T-helper 2 cell treated with Interferon-gamma antibody and Interleukin-4, amounts not matched to agents 5 μg/mL and 100 μg/mL, for 36 hours (primary cell): ENCODE measurements around the gene FAM149B1.
"Not testable (repeated sequence)": the region's sequence is repeated elsewhere in the genome, so short reads cannot be mapped to it uniquely, and the experiment has no call there.

Experiments used
- DNase-seq: peaks from one replicate; pipeline ENCODE4 v3.0.0; 2021; ENCODE audit warnings: low spot score
- H3K27ac Mint-ChIP-seq: one replicate; pipeline ENCODE4 v1.8.0; 2021; ENCODE audit warnings: mild to moderate bottlenecking, mixed read lengths
- H3K27me3 Mint-ChIP-seq: one replicate; pipeline ENCODE4 v1.8.0; 2021; ENCODE audit warnings: low read depth, mixed read lengths
- H3K36me3 Mint-ChIP-seq: one replicate; pipeline ENCODE4 v1.8.0; 2021; ENCODE audit warnings: low read depth, mixed read lengths
- H3K4me1 Mint-ChIP-seq: one replicate; pipeline ENCODE4 v1.8.0; 2021; ENCODE audit warnings: low read depth, mixed read lengths
- H3K4me3 Mint-ChIP-seq: one replicate; pipeline ENCODE4 v1.8.0; 2022; ENCODE audit warnings: mild to moderate bottlenecking, moderate library complexity, mixed read lengths
- H3K9me3 Mint-ChIP-seq: one replicate; pipeline ENCODE4 v1.8.0; 2021; ENCODE audit warnings: mixed read lengths

The FAM149B1 gene

GRCh38 chr10:73252445-73253224, 84.7 kb downstream of the FAM149B1 start, which contains the start of gene MRPS16:
MRPS16 (minus strand) TSS chr10:73252644; CDS start chr10:73252482, 162 bp downstream.
- Mint-ChIP-seq H3K36me3 (peaks cover 40% of the 10 kb centered on the region), H3K27me3 (no peaks in the 10 kb centered on the region), H3K4me3 (peak within 1 kb of the TSS; percentile 100), H3K4me1 (peaks cover 29% of the 10 kb centered on the region), H3K27ac (peak within 1 kb of the TSS; percentile 95), H3K9me3 (no peaks in the 10 kb centered on the region)
- DNase-seq, result peak; percentile 92

- H3K9me3 Mint-ChIP-seq, result no peaks in the 10 kb centered on the region
- DNase-seq, result no peak
- peak overlapping the region; percentile 100 for H3K4me3 Mint-ChIP-seq
- no peaks in the 10 kb centered on the region for H3K27me3 Mint-ChIP-seq
- peak overlapping the region; percentile 95 for H3K27ac Mint-ChIP-seq
- H3K4me1 Mint-ChIP-seq, result peaks cover 23% of the 10 kb centered on the region
- peaks cover 35% of the 10 kb centered on the region for H3K36me3 Mint-ChIP-seq
Observed at GRCh38 chr10:73253225-73253555, 85.3 kb downstream of the FAM149B1 start.

GRCh38 chr10:73258612-73259011, 90.7 kb downstream of the FAM149B1 start:
- H3K36me3 Mint-ChIP-seq, DNase-seq, H3K9me3 Mint-ChIP-seq, H3K27me3 Mint-ChIP-seq, H3K27ac Mint-ChIP-seq, H3K4me1 Mint-ChIP-seq, H3K4me3 Mint-ChIP-seq: not testable (repeated sequence)

- Mint-ChIP-seq H3K9me3 (peaks cover 6% of the 10 kb centered on the region), H3K27ac (no peak overlapping the region), H3K4me1 (peaks cover 6% of the 10 kb centered on the region), H3K4me3 (no peak overlapping the region), H3K27me3 (peaks cover 10% of the 10 kb centered on the region), H3K36me3 (no peaks in the 10 kb centered on the region)
- DNase-seq, result no peak
Observed at GRCh38 chr10:73261362-73261995, 93.6 kb downstream of the FAM149B1 start.

- no peak overlapping the region for H3K27ac Mint-ChIP-seq
- peaks cover 6% of the 10 kb centered on the region for H3K4me1 Mint-ChIP-seq
- no peak for DNase-seq
- H3K27me3 Mint-ChIP-seq, result peaks cover 10% of the 10 kb centered on the region
- H3K9me3 Mint-ChIP-seq, result peaks cover 6% of the 10 kb centered on the region
- H3K4me3 Mint-ChIP-seq, result no peak overlapping the region
- no peaks in the 10 kb centered on the region for H3K36me3 Mint-ChIP-seq
Observed at GRCh38 chr10:73262105-73262730, 94.3 kb downstream of the FAM149B1 start.

- Mint-ChIP-seq H3K36me3 (no peaks in the 10 kb centered on the region), H3K27ac (no peak overlapping the region), H3K27me3 (peaks cover 13% of the 10 kb centered on the region), H3K9me3 (peaks cover 6% of the 10 kb centered on the region), H3K4me3 (no peak overlapping the region), H3K4me1 (peaks cover 6% of the 10 kb centered on the region)
- DNase-seq, result no peak
Observed at GRCh38 chr10:73262880-73263555, 95.1 kb downstream of the FAM149B1 start.

- H3K27me3 Mint-ChIP-seq, result peaks cover 20% of the 10 kb centered on the region
- no peak overlapping the region for H3K27ac Mint-ChIP-seq
- DNase-seq, result no peak
- H3K9me3 Mint-ChIP-seq, result peaks cover 5% of the 10 kb centered on the region
- H3K4me3 Mint-ChIP-seq, result no peak overlapping the region
- peaks cover 6% of the 10 kb centered on the region for H3K4me1 Mint-ChIP-seq
- H3K36me3 Mint-ChIP-seq, result no peaks in the 10 kb centered on the region
Observed at GRCh38 chr10:73263693-73264347, 95.9 kb downstream of the FAM149B1 start.

- Mint-ChIP-seq H3K27ac (no peak overlapping the region), H3K27me3 (peaks cover 20% of the 10 kb centered on the region), H3K4me1 (peaks cover 6% of the 10 kb centered on the region), H3K36me3 (no peaks in the 10 kb centered on the region), H3K4me3 (no peak overlapping the region), H3K9me3 (no peaks in the 10 kb centered on the region)
- no peak for DNase-seq
Observed at GRCh38 chr10:73264423-73264822, 96.5 kb downstream of the FAM149B1 start.

GRCh38 chr10:73281097-73281496, 113.2 kb downstream of the FAM149B1 start:
- Mint-ChIP-seq H3K36me3 (no peaks in the 10 kb centered on the region), H3K27me3 (peaks cover 6% of the 10 kb centered on the region), H3K9me3 (no peaks in the 10 kb centered on the region), H3K4me1 (no peaks in the 10 kb centered on the region), H3K4me3 (no peak overlapping the region), H3K27ac (no peak overlapping the region)
- no peak for DNase-seq

GRCh38 chr10:73287441-73287840, 119.5 kb downstream of the FAM149B1 start:
- Mint-ChIP-seq H3K4me3 (no peak overlapping the region), H3K9me3 (peaks cover 8% of the 10 kb centered on the region), H3K36me3 (no peaks in the 10 kb centered on the region), H3K4me1 (no peaks in the 10 kb centered on the region), H3K27me3 (no peaks in the 10 kb centered on the region), H3K27ac (no peak overlapping the region)
- no peak for DNase-seq

- no peaks in the 10 kb centered on the region for H3K36me3 Mint-ChIP-seq
Observed at GRCh38 chr10:73289958-73290357, 122.0 kb downstream of the FAM149B1 start.

GRCh38 chr10:73293461-73293860, 125.5 kb downstream of the FAM149B1 start:
- no peak overlapping the region for H3K27ac Mint-ChIP-seq
- DNase-seq, result no peak
- peaks cover 19% of the 10 kb centered on the region for H3K27me3 Mint-ChIP-seq
- peaks cover 8% of the 10 kb centered on the region for H3K9me3 Mint-ChIP-seq
- peaks cover 13% of the 10 kb centered on the region for H3K4me1 Mint-ChIP-seq
- H3K4me3 Mint-ChIP-seq, result no peak overlapping the region
- H3K36me3 Mint-ChIP-seq, result no peaks in the 10 kb centered on the region

More at GRCh38 chr10:73289958-73290357, 122.0 kb downstream of the FAM149B1 start:
- Mint-ChIP-seq H3K9me3 (peaks cover 8% of the 10 kb centered on the region), H3K4me3 (no peak overlapping the region), H3K27me3 (peaks cover 9% of the 10 kb centered on the region), H3K27ac (no peak overlapping the region), H3K4me1 (no peaks in the 10 kb centered on the region)
- no peak for DNase-seq
